Neural progenitor cell (in vitro differentiated cells): ENCODE measurements around the gene CFAP299.

Experiments used
- EZH2 ChIP-seq: fragments of 200-600 bp; sonication (generic); IDR thresholded peaks from 2 replicates; pipeline ENCODE4 v1.6.1; 2017; ENCODE audit warnings: antibody characterized with exemption, mild to moderate bottlenecking, moderate library complexity
- EZH2phosphoT487 ChIP-seq: fragments of 200-600 bp; sonication (generic); IDR thresholded peaks from 2 replicates; pipeline ENCODE4 v1.6.1; 2017; ENCODE audit warnings: antibody characterized with exemption
- TF ChIP-seq, protein P1 (sequence below): fragments of 200-600 bp; sonication (generic); IDR thresholded peaks from 2 replicates; pipeline ENCODE4 v1.5.1; 2017; ENCODE audit warnings: antibody characterized with exemption, mild to moderate bottlenecking

DNA sequence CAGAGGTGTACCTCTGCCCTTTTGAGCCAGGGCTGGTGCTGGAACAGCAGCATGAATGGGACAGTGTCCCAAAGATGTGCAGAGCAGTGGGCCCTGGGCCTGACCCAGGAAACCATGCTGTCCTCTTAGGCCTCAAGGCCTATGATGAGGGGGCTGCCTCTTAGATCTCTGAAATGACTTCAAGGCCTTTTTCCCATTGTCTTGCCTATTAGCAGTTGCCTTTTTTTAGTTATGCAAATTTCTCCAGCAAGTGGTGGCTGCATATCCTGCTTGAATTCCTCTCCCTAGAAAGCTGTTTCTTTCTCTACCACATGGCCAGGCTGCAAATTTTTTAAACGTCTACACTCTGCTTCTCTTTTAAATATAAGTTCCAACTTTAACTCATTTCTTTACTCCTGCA, 160.3 kb downstream of the CFAP299 start:
- TF ChIP-seq EZH2 (no peak), EZH2phosphoT487 (no peak)
- TF ChIP-seq, protein P1, sequence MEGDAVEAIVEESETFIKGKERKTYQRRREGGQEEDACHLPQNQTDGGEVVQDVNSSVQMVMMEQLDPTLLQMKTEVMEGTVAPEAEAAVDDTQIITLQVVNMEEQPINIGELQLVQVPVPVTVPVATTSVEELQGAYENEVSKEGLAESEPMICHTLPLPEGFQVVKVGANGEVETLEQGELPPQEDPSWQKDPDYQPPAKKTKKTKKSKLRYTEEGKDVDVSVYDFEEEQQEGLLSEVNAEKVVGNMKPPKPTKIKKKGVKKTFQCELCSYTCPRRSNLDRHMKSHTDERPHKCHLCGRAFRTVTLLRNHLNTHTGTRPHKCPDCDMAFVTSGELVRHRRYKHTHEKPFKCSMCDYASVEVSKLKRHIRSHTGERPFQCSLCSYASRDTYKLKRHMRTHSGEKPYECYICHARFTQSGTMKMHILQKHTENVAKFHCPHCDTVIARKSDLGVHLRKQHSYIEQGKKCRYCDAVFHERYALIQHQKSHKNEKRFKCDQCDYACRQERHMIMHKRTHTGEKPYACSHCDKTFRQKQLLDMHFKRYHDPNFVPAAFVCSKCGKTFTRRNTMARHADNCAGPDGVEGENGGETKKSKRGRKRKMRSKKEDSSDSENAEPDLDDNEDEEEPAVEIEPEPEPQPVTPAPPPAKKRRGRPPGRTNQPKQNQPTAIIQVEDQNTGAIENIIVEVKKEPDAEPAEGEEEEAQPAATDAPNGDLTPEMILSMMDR = no peak
